ENCODE data around the gene THSD1. TPM values are rescaled to one million over a fixed set of nuclear protein-coding genes. Genes with fewer than 3 reads are reported as not detected.

THSD1 gene
- total and polyA plus RNA-seq, 10 of the 15 experiments (the other 5 are each of a cell fraction or from before 2014, with no cell fraction given) = 0.03 to 0.20 (median 0.13) TPM; not detected in 2

DNA sequence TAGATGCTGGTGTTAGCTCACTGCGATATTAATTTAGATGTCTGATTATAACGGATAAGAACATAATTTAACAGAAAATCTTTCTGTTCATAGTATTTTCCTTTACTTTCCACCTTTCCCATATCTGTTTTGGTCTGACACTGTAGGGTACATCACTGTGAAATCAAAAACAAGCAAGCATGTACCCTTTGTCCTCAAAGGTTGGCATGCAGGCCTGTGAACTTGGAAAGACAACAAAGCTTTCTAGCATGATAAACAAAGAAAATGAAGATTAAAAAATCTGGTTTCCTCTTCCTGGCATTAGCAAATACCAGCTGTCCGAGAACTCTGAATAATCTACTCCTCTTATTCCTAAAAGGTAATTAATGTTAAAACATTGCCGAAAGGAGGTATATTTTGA is 31.6 kb downstream of the THSD1 start:
- POLR2A ChIA-PET = no interaction called here
- no peak overlapping the region for H3K27ac ChIP-seq (ENCODE audit: control insufficient read depth, insufficient read depth)
- H3K36me3 ChIP-seq (ENCODE audit: control insufficient read depth in 2 of 2, insufficient read depth in 2 of 2, low read length in 1 of 2) = no peaks in the 10 kb centered on the region
- ATAC-seq (no peak), FAIRE-seq (no peak), DNase-seq (ENCODE audit: low read depth, low spot score) (no peak)
- CTCF ChIA-PET = no interaction called here
- no peaks in the 10 kb centered on the region; a peak in 1 of 4 replicates for H3K27me3 ChIP-seq (replicated peaks in 1 of 2; ENCODE audit: control insufficient read depth in 2 of 2, insufficient read depth in 2 of 2, low read length in 1 of 2)
- no peak overlapping the region for H3K4me2 ChIP-seq (ENCODE audit: control insufficient read depth, insufficient read depth)
- no peaks in the 10 kb centered on the region for H3K9me3 ChIP-seq (replicated peaks; ENCODE audit: control insufficient read depth, insufficient read depth, low read length)
- H3K4me3 ChIP-seq = no peak overlapping the region
- in situ Hi-C loops (cut with MboI) (no loop called here), intact Hi-C loops (cut with micrococcal nuclease; ENCODE audit: unreplicated experiment) (no loop called here)
- RAD21 ChIA-PET (ENCODE audit: unreplicated experiment) = interaction anchor here (1.1 kb wide), 1 partner anchor 76 kb away, joined by 3 read pairs; the partner anchor contains the start of gene VPS36
- no peak overlapping the region for H2AFZ ChIP-seq (ENCODE audit: control insufficient read depth, low read depth, low read length)
- SMC1A ChIA-PET (ENCODE audit: uncharacterized antibody, unreplicated experiment) = no interaction called here
- no peak overlapping the region for H3K9ac ChIP-seq (ENCODE audit: control insufficient read depth, insufficient read depth, low read length)
- no peaks in the 10 kb centered on the region for H4K20me1 ChIP-seq (ENCODE audit: control insufficient read depth, insufficient read depth)
- no peaks in the 10 kb centered on the region for H3K79me2 ChIP-seq (ENCODE audit: control insufficient read depth, insufficient read depth, low read length)
- no TSS peak for BruUV-seq (replicated peaks)
- H3K4me1 ChIP-seq (ENCODE audit: control insufficient read depth, insufficient read depth, low read length) = no peaks in the 10 kb centered on the region
- WGBS (ENCODE audit: insufficient coverage, insufficient replicate concordance, low lambda C conversion rate, missing lambda C conversion rate) = 86% methylated on average over 3 of the region's 4 CpGs
- TF ChIP-seq CHD2 (IDR thresholded peaks at IDR 0.05; ENCODE audit: borderline replicate concordance, low read depth, low read length) = no peak
- no peak for TF ChIP-seq ZNF622 (IDR thresholded peaks at IDR 0.05)
- no peak for TF ChIP-seq NFXL1 (IDR thresholded peaks at IDR 0.05; ENCODE audit: borderline replicate concordance)
- TF ChIP-seq POLR2A (IDR thresholded peaks at IDR 0.05; ENCODE audit: low read depth, low read length) = no peak
- TF ChIP-seq, protein P1, sequence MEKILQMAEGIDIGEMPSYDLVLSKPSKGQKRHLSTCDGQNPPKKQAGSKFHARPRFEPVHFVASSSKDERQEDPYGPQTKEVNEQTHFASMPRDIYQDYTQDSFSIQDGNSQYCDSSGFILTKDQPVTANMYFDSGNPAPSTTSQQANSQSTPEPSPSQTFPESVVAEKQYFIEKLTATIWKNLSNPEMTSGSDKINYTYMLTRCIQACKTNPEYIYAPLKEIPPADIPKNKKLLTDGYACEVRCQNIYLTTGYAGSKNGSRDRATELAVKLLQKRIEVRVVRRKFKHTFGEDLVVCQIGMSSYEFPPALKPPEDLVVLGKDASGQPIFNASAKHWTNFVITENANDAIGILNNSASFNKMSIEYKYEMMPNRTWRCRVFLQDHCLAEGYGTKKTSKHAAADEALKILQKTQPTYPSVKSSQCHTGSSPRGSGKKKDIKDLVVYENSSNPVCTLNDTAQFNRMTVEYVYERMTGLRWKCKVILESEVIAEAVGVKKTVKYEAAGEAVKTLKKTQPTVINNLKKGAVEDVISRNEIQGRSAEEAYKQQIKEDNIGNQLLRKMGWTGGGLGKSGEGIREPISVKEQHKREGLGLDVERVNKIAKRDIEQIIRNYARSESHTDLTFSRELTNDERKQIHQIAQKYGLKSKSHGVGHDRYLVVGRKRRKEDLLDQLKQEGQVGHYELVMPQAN (conservative IDR thresholded peaks at IDR 0.05) = no peak
- TF ChIP-seq, protein P2, sequence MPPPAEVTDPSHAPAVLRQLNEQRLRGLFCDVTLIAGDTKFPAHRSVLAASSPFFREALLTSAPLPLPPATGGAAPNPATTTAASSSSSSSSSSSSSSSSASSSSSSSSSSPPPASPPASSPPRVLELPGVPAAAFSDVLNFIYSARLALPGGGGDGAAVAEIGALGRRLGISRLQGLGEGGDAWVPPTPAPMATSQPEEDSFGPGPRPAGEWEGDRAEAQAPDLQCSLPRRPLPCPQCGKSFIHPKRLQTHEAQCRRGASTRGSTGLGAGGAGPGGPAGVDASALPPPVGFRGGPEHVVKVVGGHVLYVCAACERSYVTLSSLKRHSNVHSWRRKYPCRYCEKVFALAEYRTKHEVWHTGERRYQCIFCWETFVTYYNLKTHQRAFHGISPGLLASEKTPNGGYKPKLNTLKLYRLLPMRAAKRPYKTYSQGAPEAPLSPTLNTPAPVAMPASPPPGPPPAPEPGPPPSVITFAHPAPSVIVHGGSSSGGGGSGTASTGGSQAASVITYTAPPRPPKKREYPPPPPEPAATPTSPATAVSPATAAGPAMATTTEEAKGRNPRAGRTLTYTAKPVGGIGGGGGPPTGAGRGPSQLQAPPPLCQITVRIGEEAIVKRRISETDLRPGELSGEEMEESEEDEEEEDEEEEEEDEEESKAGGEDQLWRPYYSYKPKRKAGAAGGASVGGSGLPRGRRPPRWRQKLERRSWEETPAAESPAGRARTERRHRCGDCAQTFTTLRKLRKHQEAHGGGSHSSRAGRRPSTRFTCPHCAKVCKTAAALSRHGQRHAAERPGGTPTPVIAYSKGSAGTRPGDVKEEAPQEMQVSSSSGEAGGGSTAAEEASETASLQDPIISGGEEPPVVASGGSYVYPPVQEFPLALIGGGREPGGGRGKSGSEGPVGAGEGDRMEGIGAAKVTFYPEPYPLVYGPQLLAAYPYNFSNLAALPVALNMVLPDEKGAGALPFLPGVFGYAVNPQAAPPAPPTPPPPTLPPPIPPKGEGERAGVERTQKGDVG (CRISPR knock-in tag; IDR thresholded peaks at IDR 0.05) = no peak
- no peak for TF ChIP-seq POU2F2 (IDR thresholded peaks at IDR 0.05; ENCODE audit: borderline replicate concordance, low read depth, low read length)
- no peak for TF ChIP-seq PML (IDR thresholded peaks at IDR 0.05; ENCODE audit: low read length)
- no peak for TF ChIP-seq TARDBP (IDR thresholded peaks at IDR 0.05; ENCODE audit: borderline replicate concordance)
- TF ChIP-seq, protein P3, sequence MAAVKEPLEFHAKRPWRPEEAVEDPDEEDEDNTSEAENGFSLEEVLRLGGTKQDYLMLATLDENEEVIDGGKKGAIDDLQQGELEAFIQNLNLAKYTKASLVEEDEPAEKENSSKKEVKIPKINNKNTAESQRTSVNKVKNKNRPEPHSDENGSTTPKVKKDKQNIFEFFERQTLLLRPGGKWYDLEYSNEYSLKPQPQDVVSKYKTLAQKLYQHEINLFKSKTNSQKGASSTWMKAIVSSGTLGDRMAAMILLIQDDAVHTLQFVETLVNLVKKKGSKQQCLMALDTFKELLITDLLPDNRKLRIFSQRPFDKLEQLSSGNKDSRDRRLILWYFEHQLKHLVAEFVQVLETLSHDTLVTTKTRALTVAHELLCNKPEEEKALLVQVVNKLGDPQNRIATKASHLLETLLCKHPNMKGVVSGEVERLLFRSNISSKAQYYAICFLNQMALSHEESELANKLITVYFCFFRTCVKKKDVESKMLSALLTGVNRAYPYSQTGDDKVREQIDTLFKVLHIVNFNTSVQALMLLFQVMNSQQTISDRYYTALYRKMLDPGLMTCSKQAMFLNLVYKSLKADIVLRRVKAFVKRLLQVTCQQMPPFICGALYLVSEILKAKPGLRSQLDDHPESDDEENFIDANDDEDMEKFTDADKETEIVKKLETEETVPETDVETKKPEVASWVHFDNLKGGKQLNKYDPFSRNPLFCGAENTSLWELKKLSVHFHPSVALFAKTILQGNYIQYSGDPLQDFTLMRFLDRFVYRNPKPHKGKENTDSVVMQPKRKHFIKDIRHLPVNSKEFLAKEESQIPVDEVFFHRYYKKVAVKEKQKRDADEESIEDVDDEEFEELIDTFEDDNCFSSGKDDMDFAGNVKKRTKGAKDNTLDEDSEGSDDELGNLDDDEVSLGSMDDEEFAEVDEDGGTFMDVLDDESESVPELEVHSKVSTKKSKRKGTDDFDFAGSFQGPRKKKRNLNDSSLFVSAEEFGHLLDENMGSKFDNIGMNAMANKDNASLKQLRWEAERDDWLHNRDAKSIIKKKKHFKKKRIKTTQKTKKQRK (IDR thresholded peaks at IDR 0.05; ENCODE audit: low read depth, low read length) = no peak
- TF ChIP-seq, protein P4, sequence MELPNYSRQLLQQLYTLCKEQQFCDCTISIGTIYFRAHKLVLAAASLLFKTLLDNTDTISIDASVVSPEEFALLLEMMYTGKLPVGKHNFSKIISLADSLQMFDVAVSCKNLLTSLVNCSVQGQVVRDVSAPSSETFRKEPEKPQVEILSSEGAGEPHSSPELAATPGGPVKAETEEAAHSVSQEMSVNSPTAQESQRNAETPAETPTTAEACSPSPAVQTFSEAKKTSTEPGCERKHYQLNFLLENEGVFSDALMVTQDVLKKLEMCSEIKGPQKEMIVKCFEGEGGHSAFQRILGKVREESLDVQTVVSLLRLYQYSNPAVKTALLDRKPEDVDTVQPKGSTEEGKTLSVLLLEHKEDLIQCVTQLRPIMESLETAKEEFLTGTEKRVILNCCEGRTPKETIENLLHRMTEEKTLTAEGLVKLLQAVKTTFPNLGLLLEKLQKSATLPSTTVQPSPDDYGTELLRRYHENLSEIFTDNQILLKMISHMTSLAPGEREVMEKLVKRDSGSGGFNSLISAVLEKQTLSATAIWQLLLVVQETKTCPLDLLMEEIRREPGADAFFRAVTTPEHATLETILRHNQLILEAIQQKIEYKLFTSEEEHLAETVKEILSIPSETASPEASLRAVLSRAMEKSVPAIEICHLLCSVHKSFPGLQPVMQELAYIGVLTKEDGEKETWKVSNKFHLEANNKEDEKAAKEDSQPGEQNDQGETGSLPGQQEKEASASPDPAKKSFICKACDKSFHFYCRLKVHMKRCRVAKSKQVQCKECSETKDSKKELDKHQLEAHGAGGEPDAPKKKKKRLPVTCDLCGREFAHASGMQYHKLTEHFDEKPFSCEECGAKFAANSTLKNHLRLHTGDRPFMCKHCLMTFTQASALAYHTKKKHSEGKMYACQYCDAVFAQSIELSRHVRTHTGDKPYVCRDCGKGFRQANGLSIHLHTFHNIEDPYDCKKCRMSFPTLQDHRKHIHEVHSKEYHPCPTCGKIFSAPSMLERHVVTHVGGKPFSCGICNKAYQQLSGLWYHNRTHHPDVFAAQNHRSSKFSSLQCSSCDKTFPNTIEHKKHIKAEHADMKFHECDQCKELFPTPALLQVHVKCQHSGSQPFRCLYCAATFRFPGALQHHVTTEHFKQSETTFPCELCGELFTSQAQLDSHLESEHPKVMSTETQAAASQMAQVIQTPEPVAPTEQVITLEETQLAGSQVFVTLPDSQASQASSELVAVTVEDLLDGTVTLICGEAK (IDR thresholded peaks at IDR 0.05; ENCODE audit: borderline replicate concordance) = no peak
- TF ChIP-seq HDAC2 (IDR thresholded peaks at IDR 0.05) = no peak
- no peak for TF ChIP-seq BCL11A (IDR thresholded peaks at IDR 0.05; ENCODE audit: low read depth, low read length)
- TF ChIP-seq LARP7 (IDR thresholded peaks at IDR 0.05) = no peak
